ENCODE results near the gene NKAIN2.
A peak's percentile ranks its signal among the peaks of the same experiment; 100 is the strongest.

Gene NKAIN2

GRCh38 chr6:124780623-124781022 is 977.0 kb downstream of the NKAIN2 start:
- CTCF ChIA-PET, result no interaction called here
- H3K27ac ChIP-seq, result no peak overlapping the region
- POLR2A ChIA-PET (ENCODE audit: low non-redundant PET), result no interaction called here
- no peak for DNase-seq (ENCODE audit: low spot score)
- TF ChIP-seq CTCF (conservative IDR thresholded peaks at IDR 0.05; ENCODE audit: low read depth), result no peak

- no peak for TF ChIP-seq CTCF (conservative IDR thresholded peaks at IDR 0.05; ENCODE audit: low read depth)
- CTCF ChIA-PET, result no interaction called here
- no peak for DNase-seq (ENCODE audit: low spot score)
- no peak overlapping the region for H3K27ac ChIP-seq
- POLR2A ChIA-PET (ENCODE audit: low non-redundant PET), result no interaction called here
Measured at GRCh38 chr6:124783344-124783743, 979.7 kb downstream of the NKAIN2 start.

- no peak overlapping the region for H3K27ac ChIP-seq
- no peak for DNase-seq (ENCODE audit: low spot score)
- CTCF ChIA-PET, result no interaction called here
- POLR2A ChIA-PET (ENCODE audit: low non-redundant PET), result no interaction called here
- no peak for TF ChIP-seq CTCF (conservative IDR thresholded peaks at IDR 0.05; ENCODE audit: low read depth)
Measured at GRCh38 chr6:124791156-124791555, 987.5 kb downstream of the NKAIN2 start.

GRCh38 chr6:124792386-124792785 is 988.7 kb downstream of the NKAIN2 start:
- H3K27ac ChIP-seq, result no peak overlapping the region
- ChIA-PET CTCF (no interaction called here), POLR2A (ENCODE audit: low non-redundant PET) (no interaction called here)
- peak; percentile 56 for DNase-seq (ENCODE audit: low spot score)
- no peak for TF ChIP-seq CTCF (conservative IDR thresholded peaks at IDR 0.05; ENCODE audit: low read depth)

- POLR2A ChIA-PET (ENCODE audit: low non-redundant PET), result no interaction called here
- CTCF ChIA-PET, result no interaction called here
- TF ChIP-seq CTCF (conservative IDR thresholded peaks at IDR 0.05; ENCODE audit: low read depth), result no peak
- no peak overlapping the region for H3K27ac ChIP-seq
- no peak for DNase-seq (ENCODE audit: low spot score)
Measured at GRCh38 chr6:124793398-124793797, 989.7 kb downstream of the NKAIN2 start.

GRCh38 chr6:124795643-124796463 is 992.2 kb downstream of the NKAIN2 start:
- no peak overlapping the region for H3K27ac ChIP-seq
- peak; percentile 29 for TF ChIP-seq CTCF (conservative IDR thresholded peaks at IDR 0.05; ENCODE audit: low read depth)
- DNase-seq (ENCODE audit: low spot score), result peak; percentile 33
- CTCF ChIA-PET, result interaction anchor here (0.5 to 1.5 kb wide), 6 partner anchors 28 to 1068 kb away, joined by 3 to 4 read pairs (median 3); no protein-coding TSS in a partner anchor
- POLR2A ChIA-PET (ENCODE audit: low non-redundant PET), result no interaction called here

Data from RWPE1 (cell line).